IPS DF 19.7 (cell line): Measurements from ENCODE around the gene ABI3BP.

ENCODE experiments used
- DNase-seq: peaks from one replicate; pipeline ENCODE4 v3.0.0-alpha.2; 2013; ENCODE audit warnings: low read depth, low spot score

Gene ABI3BP

DNA sequence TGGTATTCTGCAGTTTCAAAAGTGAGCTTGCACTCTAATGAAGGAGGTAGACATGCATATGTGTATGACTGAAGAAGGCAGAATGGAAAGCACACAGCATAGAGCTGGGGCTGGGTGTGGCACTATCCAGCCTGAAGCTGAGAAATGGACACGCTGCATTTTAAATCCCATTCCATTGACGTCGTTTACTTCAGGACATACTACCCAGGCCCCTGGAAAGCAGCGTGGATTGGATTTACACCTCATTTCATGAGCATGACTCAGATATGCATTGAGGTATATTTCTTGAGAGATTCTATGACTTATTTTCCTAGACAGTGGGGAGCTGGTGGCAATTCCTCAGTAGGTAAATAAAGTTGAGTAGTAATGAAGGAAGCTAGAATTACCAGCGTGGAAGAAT lies 101.4 kb downstream of the ABI3BP start:
- no peak for DNase-seq

DNA sequence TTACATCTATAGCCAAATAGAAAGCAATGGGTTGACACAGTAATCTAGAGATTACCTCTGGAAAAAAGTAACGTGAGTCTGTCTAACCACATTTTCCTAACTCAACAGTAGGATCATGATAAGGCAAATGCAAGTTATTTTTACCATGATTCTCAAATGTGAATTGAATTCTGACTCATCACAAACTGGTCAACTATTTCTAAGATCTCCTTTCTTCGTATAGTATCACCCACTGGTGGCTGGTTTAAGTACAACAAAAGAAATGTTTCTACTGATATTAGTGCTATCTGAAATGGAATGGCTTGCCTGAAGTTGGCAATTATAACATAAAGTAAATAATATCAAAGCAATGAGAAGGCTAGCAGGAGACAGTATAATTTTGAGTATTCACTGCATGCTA lies 102.2 kb downstream of the ABI3BP start:
- DNase-seq: no peak

DNA sequence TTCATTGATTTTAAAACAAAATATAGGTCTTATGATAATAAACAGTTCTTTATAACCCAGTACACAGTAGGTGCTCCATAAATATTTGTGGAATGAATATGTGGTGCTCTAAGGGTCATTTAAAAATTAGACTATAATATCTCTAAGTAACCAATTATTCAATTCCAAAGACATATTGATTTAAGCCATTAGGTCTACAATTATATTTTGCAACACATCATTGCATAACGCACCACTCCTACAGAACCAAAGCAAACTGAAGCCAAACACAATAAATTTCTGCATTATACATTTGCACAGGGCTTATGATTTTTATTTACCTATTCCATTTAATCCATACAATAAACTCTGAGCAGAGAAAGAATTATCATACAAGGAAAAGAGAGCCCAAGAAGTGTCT lies 104.3 kb downstream of the ABI3BP start:
- no peak for DNase-seq

DNA sequence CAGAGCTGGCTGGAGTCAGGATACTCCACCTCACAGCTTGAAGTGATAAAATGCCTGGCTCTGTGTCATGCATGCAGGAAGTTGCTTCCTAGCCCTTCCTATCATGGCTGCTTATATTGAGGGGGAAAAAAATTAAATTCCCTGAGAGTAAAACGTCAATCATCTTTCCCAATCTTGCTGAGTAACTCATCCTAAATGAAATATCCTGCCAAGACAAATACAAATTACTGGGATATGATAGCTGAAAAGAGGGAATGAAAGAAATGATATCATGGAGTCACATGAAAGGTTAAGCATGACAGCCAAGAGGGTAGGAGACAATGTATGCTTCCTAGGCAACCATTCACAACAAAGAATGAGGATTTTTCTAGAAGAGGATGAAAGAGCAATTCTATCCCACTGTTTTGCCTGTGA lies 110.6 kb downstream of the ABI3BP start:
- no peak for DNase-seq

DNA sequence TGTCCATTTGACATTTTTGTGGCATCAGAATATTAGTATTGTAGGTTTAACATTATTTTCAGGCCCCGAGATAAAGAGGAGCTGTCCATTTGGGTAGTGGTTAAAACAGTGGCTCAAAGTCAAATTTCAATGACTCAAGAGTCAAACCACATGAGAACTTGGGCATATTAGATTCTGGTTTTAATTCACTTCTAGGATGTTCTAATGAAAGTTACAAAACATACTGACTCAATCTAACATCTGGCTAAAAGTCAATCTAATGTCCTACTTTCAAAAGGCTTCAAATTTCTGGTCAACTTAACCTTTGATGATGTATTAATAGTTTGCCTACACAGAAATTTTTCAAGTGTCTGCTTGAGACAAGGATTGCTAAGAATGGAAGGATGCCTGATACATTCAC lies 112.4 kb downstream of the ABI3BP start:
- DNase-seq: no peak

DNA sequence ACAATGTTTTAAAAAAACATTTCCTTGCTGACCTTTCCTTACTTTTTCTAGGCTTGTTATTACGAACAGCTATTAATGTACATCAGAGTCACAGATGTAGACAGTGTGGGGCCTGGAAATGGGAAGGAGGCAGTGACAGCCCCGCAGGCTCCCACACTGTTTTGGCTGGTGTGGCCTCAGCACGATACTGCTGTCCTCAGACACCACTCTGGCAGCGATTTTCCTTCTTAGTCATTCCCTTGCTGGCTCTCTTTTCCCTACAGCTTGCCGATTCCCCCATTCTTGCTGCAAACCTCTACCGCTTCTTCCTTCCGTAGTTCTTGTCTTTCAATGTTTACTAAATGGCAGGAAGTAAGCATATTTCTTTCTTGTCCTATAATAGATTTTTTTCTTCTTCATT lies 113.1 kb downstream of the ABI3BP start:
- no peak for DNase-seq

DNA sequence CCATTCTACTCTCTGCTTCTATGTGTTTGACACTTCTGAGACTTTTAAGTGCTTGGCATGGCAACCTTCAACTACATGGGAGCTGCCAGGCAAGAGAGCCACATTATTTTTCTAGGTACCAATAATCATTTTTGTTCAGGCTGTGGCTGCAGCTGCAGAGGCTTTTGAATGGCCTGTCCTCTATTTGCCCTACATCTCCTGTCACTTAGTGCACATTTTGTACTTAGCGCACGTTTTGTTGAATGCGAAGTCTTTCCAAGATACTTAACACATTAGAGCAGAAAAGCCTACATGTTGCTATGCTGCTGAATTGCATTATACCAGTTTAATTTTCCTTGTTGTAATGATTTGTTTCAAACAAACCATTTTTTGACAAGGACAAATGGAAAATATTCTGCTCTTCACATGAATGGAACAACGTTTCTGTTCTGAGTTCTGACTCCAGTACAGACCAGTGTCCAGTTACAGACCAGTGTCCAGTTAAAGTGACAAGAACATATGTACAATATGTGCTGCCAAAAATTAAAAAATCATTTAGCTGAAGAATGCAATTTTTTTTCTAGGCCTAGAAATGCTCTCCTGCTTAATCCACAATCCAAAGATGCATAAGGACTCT lies 113.9 kb downstream of the ABI3BP start:
- no peak for DNase-seq

DNA sequence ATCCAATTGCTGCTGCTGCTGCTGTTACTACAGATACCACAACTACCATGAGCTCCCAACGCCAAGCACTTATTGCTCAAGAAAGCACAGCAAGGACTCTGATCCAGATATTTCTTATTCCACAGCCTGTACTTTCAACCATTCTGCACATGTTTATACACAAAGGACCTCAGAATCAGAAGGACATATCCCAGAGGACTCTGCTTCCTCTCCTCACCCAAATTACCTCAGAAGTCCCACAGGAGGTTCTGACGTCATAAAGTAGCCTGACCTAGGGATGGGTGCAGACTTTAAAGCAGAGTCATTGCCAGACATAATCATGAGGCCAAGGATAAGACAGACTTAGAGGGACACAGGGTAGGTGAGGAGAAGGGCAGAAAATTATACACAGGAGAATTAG lies 115.9 kb downstream of the ABI3BP start:
- no peak for DNase-seq

DNA sequence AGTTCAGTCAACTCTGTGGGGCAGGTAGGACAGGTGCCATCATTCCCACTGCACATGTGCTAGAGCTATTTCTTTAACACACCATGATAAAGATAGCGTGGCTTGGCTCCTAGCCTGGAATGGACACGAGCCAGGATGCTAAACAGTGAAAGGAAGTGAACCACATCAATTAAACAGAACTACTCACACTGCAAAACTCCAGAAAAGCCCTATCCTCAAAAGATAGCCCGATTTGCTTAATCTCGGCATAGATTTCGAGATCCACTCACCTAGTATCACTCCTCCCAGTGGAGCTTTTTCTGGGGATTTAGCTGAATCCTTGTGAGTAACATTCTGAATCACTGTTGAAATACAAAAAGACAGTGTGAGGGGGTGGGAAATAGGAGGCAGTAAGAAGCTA lies 118.0 kb downstream of the ABI3BP start:
- no peak for DNase-seq

DNA sequence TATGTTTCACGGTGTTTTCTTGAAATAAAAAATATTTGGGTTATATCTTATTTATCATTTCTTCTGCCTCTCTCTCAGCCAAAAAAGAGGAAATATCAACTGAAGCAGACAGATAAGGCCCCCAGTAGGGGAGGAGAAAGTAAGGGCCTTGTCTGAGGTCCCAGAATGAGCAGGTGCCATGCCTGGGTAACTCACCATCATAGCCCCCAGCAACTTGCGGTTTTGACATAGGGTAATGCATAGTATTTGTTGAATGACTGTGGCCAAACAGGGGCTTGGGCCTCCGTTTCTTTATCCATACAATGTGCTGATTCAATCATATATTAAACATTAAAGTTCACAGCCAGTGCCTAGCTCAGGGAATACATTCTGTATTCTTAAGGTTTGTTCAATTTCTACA lies 119.6 kb downstream of the ABI3BP start:
- DNase-seq: no peak

DNA sequence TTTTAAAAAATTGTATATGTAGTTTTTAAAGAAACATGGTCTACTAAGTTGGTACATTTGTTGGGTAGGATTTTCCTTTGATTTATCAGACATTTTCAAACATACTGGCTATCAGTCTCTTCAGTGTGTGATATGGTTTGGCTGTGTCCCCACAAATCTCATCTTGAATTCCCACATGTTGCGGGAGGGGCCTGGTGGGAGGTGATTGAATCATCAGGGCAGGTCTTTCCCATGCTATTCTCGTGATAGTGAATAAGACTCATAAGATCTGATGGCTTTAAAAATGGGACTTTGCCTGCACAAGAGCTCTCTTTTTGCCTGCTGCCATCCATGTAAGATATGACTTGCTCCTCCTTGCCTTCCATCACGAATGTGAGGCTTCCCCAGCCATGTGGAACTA lies 121.9 kb downstream of the ABI3BP start:
- no peak for DNase-seq

DNA sequence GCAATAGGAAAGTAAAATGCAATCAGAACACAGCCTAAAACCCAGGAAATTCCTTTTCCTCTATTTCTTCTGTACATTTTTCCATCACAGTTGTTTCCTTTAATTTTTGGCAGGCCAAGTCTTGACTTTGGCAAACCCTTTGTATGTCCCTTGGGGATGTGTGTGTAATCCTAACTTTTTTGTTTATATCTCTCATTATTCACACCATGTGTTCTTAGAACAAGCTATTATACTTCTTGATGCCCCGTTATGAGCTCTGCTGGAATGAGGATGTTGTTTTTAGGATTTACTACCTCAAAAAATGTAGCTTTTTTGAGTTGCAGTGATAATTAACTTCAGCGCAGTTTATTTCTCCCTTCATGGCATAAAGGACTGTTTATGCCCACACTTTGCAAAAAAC lies 123.4 kb downstream of the ABI3BP start:
- no peak for DNase-seq

DNA sequence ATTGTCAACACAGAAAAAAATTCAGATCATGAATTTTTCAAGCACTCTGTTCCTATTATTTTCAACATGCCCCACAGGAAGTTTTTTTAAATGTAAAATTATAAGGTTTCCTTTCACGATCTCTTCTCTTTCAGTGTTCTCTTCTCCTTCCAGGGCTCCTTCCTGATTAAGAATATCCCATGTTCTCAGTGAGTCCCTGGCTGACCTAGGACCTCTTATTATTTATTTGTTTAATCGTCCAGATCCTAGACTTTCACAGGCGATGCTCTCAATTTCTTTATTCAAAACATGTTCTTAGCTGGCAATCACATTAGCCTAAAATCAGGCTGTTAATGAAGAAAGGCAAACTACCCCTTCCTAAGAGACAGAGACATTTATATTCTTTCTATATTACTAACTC lies 124.3 kb downstream of the ABI3BP start:
- DNase-seq: no peak

DNA sequence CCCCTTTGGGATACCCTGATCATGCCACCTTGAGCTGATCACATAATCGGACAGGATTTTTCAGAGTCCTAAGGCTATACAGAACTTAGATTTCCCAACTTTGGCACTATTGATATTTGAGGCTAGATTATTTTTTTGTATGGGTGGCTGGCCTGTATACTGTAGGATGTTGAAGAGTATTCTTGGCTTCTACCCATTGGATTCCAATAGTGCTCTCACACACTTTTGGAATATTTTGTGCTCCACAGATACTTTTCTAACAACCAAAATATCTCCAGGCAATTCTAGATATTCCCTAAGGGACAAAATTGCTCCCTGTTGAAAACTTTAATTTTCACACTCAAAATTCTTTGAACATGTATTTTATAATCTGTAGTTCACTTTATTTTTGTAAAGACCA lies 125.1 kb downstream of the ABI3BP start:
- DNase-seq: no peak

DNA sequence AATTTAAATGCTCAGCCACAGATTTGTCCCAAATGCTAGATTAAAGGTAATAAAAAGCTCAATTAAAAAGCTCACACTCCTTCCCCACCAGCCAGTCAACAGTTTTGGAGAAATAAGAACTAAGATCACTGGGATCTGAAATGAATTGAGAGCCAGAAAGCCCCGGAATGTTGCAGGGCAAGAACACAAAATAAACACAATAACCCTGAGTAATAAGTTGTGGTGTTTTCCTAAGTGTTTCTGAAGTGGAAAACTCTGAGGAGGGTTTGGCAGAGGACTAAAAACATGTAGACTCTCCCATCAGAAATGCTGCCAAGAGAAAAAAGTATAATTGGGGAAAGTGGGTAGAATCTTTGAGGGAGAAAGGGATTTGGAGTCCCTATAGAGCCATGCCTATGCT lies 127.8 kb downstream of the ABI3BP start:
- no peak for DNase-seq

DNA sequence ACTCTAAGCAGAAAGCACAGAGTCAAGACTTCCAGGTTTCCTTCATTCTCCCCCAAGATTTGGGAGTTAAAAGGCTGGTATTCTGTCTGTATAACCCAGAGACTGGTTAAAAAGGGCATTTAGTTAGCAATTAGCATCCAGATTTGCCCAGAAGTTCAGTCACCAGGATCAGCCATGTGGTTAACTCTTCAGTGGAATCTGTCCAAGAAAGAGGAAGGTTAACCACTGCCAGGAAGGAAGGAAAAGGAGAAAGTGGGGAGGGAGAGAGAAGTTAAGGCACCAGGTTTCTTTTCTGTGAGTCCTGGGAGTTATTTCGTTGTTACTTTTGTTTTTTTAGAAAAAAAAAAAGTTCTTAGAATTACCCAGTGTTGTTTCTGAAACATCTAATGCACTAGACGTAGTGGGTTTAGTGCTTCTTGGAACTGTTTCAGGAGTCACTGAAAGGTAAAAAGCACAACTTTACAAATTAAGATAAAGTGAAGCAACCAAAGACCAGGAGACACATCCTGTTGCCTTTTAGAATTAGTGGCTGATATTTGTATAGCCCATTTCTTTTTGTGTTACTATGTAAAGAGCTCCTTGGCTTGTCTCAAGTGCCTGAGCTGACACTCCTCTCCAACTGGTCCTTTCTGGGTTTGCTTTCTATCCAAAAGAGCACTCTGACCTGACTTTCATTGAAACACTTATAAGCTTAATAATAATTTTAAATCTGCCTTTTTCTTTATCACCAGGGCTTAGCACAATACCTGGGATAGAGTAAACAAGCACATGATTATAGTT lies 128.6 kb downstream of the ABI3BP start:
- DNase-seq: no peak

DNA sequence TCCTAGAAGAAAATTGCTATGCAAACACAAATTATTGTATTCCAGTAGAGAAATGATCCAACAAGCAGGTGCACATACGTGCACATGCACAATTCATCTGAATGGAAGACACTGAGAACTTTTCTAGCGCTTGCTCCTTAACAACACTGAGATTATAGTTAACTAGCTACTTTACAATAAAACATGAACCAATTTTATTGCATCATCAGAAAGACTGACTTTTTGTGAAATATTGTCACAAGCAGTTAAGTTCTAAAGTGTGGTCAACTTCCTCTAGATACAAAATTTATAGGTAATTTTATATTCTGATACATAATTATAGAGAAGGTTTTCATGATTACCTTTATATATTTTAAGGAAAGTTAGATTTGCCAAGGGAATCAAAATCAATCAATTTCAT lies 135.4 kb downstream of the ABI3BP start:
- DNase-seq: no peak

DNA sequence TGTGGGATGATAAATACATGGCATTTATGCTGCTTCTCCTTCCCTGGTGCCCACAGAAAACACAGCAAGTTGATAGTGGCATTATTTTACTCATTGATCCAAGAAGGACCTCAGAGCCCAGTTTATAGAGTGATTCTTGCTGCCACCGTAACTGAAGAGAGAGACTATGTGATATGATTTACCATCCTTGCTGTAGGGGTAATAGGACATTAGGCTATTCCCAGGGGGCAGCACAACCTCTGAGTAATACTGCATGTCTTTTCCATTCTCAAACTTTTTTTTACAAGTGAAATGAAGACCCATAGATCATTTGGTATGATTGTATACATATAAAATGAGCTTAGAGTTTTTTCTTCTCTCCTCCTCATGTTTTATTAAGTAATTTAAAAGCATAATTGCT lies 136.4 kb downstream of the ABI3BP start:
- no peak for DNase-seq

DNA sequence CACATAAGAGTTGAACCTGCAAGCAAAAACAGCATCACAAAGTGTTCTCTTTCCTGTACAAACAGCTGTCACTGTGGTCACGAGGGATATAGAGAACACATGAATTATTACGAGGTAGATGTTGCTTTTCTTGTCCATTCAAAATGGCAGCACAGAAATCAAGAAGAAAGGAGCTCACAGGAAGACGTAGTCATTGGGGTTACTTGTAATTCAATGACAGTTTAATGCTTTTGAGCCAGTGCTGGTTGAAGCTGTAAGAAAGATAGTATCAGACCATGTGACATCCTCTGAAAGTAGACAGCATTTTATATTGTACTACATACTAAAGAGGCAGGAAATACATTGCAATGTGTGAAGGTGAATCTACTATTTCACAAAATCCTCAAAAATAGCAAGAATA lies 140.4 kb downstream of the ABI3BP start:
- DNase-seq: no peak

DNA sequence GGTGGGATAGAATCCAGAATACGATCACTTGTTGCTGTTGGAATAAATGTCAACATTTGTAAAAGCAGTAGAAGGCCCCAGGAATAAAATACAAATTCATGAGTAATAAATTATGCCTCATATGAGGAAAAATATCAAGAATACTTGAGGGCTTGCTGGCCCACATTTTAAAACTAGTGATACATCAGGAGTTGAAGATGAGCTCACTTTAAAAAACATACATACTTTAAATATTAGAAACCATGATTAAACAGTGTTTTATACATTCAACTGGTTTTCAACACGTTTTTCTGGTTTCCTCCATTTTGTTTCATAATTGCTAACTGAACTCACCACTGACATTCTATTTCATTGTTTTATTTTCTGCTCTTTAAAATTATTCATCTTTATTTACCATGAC lies 142.5 kb downstream of the ABI3BP start:
- no peak for DNase-seq

DNA sequence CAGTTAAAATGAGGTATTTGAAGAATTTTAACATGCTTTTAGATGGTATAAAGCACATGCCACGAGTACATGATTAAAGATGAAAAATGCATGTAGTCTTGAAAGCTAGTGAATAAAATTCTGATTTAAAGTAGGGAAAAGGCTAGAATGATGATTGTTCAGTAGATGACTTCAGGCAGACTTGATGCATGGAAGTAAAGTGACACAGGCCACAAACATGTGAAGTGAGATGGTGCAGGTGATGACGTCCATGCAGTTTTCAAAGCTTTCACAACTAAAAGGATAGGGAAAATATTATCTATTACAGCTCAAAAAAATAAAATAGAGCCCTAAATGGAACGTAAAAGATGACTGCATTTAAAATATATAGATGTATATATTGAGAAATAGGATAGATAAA lies 143.1 kb downstream of the ABI3BP start:
- DNase-seq: no peak

DNA sequence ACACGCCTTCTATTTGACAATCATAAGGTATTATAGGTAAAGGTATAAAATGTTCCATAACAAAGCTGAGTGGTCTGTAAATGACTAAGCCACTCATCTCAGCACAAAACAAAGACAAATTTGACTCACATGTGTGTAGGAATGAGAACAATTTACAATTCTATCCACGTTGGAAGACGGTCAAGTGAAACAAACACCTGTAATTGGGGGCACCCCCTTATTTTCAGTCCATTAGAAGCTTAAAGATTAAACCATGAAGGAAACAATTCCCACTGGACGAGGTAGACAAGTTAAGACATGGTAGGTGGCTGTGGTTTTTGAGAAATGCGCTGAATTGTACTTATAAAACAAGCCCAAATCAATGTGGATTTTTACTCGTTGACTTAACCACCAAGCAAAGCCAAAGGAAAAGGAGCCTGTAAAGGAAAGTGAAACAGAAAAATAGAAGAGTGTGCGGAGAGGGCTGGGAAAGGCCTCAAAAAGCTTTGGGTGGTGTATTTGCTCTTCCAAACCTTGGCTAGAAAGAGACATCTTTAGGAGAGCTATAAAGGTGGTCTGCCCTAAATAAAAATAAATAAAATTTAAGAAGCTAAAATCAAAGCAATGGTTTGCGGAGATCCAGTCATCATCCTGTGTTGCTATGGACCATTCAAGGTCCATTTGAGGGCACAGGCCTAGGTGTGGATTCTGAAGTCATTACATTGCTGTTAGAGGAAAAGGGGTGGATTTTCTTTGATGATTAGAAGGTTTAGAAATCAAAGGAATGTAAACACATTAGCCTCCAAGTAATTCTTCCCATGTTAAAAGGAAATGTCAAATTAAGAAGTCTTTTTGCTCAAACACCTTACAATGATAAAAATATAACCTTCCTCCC lies 148.9 kb downstream of the ABI3BP start:
- DNase-seq: no peak

DNA sequence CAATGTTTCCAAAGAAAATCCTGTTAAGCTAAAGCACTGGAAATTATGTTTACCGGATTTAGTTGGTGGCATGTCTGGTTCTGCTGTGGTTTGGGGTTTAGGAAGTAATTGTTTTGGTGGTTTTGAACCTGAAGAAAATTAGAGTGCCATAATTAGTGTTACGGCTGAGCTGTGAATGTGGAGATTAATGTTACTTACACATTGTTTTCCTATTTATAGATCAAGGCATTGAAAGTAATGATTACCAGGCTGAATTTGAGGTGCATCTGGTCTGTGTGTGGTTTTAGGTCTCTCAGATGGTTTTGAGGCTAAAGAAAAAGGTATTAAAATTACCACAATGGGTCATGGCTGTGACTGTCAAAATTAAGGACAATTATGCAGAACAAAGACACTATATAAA lies 155.1 kb downstream of the ABI3BP start:
- no peak for DNase-seq
